HG02798 (cell line): ENCODE data around the gene NRAP.

Source experiments
- ATAC-seq: cut with Tn5 transposase; IDR thresholded peaks from one replicate; pipeline ENCODE4 v1.9.1; 2021; ENCODE audit warnings: mild to moderate bottlenecking; ENCODE audit not compliant: unreplicated experiment, poor library complexity

The NRAP gene

DNA sequence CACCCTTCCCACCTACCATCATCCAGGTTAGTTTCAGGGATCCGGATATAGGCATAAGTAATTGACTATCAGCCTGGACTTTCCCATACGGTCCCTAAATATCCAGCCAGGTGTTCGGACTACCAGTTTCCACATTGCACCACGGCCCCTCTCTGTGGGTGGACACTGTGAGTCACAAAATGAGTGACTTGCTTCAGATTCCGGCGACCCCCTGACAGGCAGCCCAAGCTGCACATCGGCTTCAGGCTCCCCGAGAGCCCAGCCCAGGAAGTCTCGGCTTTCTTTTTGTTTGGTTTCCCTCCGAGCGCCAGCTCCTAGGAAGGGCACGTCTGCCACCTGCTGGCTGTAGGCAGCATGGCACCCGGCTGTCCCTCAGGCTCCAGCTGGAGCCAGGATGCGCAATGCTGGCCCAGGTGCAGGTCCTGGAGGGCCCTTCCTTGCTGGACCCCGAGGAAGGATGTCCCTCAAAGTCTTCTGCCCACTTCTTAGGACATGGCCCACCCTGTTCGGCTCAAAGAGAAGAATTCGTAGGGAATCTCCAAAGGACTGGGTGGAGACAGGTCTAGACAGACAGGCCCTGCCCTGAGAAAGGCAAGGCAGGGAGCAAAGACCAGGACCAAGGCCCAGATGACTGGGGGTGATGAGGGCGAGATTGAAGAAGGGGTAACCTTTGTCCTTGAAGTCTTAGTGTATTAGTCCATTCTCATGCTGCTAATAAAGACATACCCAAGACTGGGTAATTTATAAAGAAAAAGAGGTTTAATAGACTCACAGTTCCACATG is 100.3 kb downstream of the NRAP start:
- peak; percentile 96 for ATAC-seq

DNA sequence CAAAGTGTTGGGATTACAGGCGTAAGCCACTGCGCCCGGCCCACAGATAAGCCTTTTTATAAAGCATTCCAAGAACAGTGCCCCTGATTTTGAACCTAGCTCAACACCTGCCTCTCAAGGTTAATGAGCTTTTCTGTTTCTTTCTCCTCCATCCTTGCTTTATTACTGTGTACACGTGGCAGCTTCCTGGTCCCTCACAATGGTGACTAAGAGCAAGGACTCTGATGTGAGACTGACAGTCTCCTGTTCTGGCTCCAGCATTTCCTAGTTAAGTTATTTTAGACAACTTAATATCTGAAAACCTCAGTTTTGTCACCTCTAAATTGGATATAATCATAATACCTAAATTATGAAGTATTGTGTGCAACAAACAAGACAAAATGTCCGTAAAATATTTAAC is 101.1 kb downstream of the NRAP start:
- ATAC-seq, result no peak

DNA sequence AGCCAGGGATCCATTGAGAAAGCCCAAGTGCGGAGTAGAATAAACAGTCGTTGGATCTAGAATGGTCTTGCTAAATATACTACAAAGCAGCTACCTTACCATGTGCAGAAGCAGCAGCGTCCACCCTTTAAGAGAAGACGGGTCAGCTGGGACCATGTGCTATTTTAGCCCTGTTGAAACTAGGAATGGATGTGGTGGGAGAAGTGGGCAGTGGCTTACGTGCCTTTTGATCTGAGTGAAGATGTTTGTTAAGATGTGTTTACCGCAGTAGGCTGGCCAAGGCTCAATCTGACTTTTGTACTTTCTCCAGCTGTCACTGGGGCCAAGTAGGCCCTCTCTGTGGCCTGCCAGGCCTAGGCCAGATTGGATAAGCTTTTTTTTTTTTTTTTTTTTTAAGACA is 101.8 kb downstream of the NRAP start:
- ATAC-seq, result no peak

DNA sequence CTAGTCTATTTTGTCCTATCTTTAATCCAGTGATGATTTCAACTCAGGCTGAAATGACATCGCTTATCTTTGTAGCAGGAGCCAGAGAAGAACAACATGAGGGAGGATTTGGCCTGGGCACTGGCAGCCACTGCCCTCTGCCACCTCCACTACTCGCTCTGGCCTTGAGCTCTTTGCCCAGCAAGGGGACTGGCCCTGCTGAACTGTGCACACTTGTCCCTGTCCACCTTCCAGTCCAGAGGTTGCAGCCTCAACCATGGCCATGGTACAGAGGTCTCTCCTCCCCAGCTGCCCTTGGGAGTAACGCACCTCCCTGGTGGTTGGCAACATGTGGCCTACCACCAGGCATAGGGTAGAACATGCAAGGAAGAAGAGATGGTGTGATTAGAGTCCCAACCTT is 102.6 kb downstream of the NRAP start:
- ATAC-seq, result no peak

DNA sequence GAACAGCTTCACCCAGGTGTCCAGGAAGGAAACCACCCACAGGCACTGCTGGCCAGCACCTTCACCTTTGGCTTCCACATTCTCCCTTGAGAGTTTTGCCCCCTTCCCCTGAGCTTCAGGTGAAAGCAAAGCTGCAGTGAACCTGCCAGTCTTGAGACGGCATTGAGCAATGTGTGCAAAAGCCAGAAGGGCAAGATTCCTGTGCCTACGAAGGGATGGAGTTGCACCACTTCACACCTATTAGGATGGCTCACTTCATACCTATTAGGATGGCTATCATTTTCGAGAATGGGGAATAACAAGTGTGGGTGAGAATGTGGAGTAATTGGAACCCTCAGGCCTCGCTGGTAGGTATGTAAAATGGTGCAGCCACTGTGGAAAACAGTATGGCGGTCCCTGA is 103.8 kb downstream of the NRAP start:
- no peak for ATAC-seq

DNA sequence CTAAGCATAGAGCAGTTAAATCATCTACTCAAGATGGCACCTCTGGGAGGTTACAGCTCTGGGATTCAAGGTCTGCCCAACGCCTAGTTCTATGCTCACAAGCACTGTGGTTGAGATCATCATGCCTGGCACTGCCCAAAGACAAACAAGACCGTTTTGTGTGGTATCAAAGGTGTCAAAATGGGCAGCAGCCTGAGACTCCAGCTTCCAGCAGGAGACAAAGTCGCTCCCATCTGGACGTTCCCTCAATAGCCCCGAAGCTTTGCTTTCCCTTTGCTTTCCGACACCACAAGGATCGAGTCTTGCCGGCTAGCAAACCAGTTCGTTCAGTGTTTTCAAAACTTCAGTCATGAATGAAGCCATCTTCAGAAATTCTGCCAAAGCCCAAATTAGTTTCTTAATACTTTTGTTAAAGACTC is 105.9 kb downstream of the NRAP start:
- ATAC-seq, result no peak

DNA sequence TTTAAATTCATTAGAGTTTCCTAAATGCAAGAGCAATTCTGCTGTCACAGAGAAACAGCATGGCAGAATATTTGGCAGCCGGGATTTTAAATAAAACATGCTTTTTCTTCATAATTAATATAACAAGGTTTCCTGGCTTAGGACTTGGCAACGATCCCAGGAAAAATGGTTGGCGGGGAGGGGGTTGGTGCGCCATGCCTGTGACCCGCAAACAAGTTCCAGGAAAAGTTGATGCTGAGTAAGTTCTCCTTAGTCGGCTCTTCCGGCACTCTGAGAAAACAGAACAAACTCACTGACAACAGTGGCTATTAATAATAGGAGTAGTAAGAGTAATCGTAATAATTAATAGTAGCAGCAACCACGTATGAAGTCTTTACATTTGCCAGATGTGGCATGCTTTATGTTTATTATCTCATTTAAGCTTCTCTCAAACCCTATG is 106.4 kb downstream of the NRAP start:
- ATAC-seq, result no peak

DNA sequence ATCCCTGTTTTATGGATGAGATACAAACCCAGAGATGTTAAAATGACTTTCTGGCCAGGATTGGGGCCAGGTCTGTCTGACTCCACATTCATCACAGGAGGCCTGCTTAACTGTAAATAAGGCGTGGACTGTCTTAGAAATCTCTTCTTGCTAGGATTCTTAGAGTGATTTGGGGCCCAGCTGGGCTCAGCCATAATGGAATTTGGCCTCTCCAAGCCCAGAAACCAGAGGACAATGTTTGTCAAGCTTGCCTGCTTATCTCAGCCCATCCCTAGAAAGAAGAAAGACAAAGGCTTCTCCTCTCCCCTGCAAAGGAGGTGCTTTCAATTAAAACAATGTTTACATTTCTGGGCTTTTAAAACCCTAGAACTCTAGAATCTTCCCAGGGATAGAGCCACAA is 108.1 kb downstream of the NRAP start:
- ATAC-seq, result no peak

DNA sequence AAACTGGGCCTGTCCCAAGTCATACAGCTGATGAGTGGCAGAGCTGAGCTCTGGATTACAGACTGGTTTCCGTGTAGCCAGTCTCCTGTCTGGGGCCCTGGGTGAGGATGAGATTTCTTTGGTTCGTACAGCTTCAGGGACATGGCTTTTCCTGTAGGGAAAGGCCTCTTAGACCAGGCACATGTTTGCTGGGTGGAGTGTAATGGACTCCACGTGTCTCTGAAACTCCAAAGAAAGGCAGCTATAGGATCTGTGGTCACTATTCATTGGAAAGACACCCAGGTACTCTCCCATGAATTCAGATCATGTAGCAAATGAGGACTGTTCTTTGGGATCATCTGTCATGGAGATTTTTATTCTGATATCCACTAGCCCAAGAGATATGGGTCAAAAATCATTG is 108.6 kb downstream of the NRAP start:
- no peak for ATAC-seq

DNA sequence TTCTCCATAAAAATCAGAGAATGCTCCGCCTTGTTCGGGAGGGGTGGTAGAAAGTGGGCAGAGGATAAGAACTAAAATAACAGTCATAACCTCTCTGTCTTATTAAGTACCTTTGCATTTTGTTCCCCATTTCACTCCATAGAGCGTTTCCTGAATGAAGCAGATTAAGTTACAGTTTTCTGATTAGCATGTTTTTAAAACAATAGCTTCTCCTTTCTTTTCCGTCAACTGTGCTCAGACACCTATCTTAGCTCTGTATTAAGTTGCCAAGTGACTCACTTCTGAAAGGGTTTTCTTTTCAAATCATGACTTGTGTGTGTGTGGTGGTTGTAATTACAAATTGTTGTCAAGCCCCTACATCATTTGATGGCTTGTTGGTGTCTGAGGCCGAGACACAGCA is 109.6 kb downstream of the NRAP start:
- no peak for ATAC-seq

DNA sequence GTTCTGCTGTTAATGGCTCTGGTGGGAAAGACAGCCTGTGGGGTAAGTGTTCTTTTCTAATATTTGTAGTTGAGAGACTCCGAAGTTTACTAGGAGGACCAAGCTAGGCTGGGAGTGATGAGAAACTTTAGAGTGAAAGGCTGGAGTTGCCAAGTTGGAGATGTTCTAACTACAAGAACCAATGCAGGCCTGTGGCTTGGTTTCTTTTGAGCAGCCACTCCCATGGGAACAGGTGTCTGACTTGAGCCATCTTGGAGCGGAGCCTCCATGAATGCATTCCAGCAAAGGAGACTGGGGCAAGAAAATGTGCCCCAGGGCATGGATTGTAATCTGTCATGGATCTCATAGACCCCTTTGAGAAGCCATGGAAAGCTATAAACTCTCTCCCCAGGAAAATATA is 110.7 kb downstream of the NRAP start:
- no peak for ATAC-seq

DNA sequence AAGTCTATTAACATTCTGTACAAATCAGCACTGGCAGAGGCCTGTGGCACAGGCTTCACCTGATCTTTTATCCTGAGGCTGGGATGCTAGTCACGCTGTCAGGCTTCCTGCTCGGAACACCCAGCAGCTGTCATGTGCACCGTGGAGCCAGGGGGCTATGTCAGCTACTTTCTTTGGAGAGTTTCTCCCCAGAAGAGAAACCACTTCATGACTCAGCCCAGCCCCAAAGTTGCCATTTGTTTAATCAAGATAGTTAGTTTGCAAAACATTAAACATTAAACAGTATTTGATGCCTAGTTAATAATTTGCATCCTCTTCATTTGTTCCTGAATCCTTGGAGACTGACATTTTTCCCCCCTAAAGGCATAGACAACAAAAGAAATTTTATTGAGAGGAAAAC is 111.1 kb downstream of the NRAP start, which contains the start of gene HABP2:
Gene HABP2, plus strand, starts transcription at position 353 of the 400 bp plus-strand sequence. CDS start 69 bp downstream, outside the sequence.
- ATAC-seq, result no peak

DNA sequence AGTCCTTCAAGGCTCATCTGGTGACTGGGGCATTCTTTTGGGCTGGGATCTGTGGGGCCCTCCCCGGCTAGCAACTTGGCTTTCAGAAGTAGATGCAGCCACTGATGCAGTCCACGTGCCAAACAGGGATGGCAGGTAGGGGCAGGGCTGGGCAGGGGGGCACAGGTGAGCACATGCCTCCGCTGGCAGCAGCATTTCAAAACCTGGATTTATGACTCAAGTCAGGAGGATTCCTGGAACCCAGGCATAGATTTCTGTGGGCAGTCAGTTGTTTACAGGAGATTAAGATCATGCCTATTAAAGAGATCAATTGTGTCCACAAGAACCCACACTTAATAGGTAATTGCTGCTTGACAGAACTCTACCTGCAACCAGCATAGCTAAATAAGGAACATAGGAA is 111.8 kb downstream of the NRAP start:
- no peak for ATAC-seq

DNA sequence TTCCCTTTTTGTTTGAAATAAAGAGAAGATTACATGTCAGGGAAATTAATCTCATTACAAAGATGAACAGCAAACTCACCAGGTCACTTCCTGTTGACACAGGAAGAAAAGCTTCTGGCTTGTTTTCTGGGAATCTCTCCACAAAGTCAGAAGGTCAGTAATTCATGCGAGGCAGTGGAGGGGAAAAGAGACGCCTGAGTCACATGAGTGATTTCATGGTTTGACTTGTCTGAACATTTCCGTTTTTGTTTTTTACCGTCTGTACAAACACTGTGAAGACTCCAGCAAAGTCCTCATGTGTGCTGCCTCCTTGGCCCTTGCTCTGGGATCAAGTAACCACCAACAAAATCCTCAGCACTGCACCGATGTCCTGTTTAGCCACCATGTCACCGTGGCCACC is 113.5 kb downstream of the NRAP start:
- ATAC-seq, result no peak

DNA sequence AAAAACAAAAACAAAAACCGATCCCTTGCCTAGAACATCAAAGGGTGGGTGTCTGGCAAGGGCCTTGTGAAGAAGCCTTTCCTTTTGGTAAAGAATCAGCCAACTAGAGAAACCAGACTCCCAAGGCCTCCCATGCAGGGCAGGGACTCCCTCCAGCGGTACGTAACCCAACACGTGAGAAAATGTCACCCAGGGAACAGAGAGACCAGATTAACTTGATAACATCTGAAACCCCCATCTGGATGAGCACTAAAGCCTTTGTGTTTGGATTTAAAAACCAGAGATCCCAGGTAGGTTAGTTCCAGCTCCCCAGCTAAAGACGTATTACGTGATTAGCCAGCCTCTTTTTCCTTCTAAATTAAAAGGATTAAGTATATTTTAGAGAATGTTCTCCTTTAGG is 114.0 kb downstream of the NRAP start:
- ATAC-seq, result no peak

DNA sequence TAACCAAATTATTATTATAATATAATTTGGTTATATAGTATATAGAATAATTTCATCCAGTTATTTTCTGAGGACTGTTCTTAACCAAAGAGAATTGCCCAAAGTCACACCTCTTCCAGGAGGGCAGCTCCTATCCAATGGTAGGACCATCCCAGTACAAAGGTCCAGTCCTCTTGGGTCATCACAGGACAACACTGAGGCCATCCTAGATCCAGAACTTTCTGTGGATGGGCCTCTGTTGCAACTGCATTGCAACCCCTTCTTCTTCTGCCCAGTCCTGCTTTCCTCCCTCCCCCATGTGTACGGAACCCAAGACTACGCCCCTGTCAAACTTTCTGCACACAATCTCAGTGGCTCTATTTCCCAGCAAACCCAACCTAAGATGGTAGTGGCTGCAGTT is 116.4 kb downstream of the NRAP start:
- ATAC-seq, result no peak

DNA sequence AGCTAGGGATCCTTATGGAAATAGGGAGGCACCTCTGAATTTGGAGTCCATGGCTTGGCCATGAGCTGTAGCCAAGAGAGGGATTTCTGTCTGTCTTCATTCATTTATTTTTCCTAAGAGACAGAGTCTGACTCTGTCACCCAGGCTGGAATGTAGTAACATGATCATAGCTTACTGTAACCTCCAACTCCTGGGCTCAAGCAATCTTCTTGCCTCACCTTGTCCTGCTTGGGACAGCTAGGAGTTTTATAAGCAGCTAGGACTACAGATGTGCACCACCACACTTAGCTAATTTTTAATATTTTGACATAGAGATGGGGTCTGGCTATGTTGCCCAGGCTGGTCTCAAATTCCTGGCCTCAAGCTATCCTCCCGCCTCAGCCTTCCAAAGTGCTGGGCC is 119.4 kb downstream of the NRAP start:
- ATAC-seq, result no peak

DNA sequence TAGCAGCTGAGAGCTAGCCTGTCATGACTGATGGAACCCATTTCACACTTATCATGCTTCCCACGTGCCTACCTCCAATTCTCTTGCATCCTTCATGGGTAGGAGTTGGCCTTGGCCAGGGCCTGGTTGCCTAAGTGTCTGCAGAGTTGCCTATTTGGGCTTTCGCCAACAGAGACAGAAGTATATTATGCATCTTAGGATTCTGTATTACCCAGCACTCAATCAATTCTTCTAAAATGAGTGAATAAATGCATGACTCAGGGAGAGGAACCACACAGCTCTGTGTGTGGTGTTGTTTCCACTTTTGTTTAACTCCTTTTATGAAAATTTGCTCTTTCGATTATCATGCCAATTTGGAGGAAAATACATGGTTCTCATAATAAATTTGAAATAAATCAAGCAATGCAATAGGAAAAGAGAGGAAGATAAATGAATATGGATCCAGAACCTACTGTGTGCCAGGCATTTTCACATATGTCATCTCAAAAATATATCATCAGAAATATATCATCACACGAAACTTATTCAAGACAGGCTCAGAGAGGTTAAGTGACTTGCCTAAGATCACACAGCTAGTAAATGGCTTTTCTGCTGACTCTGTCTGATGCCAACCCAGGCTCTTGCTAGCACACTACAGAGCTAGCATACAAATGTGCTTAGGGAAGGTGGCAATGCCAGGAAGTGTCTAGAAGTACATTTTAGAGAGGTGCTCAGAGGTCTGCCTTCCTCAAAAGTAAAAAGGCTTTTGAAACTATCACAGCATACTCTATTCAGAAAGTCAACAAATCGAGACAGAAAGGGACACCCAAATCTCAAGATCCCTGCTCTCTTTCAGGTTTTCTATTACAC is 120.5 kb downstream of the NRAP start:
- no peak for ATAC-seq

DNA sequence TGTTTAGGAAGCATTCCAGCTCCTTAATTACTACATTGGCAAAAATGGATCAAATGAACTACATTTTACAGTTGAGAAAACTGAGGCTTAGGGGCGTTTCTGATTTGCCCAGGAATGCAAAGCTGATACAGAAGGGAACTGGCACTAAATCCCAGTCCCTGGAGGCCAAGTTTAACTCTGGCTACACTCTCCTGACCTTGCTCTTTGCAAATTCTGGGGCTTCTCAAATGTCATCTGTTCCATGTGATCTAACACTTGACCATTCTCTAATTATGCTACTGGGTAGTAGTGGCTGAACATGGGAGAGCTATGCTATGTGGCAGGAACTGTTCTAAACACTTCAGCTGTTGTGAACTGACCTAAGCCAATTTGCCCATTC is 122.3 kb downstream of the NRAP start:
- no peak for ATAC-seq

DNA sequence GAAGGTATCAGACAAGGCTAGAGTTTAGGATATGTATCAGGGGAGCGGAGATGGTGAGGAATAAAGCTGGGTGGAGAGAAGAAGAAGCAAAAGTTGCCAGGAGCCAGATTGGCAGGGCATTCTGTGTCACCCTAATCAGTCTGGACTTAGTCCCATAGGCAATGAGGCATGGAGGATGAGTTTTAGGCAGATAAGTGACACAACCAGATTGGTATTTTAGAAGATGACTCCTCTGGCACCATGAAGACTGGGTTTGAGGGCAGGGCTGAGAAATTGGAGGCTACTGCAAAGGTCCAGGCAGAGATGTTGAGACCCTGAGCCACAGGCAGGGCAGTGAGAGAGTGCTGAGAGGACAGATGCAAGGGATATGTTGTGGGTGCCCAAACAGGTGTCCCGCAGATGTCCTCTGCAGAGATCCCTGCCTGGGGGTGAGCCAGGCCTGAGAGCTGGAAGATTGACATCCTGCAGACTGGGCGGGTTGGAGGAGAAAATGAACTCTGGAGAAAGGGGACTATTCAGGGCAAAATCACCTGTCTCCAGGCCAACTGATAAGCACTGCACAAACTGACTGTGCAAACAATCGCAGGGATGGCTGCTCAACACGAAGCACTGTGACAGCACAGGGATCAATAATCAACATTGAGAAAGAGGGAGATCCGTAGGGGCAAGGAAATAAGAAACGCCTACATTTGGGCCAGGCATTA is 122.8 kb downstream of the NRAP start:
- ATAC-seq, result no peak

DNA sequence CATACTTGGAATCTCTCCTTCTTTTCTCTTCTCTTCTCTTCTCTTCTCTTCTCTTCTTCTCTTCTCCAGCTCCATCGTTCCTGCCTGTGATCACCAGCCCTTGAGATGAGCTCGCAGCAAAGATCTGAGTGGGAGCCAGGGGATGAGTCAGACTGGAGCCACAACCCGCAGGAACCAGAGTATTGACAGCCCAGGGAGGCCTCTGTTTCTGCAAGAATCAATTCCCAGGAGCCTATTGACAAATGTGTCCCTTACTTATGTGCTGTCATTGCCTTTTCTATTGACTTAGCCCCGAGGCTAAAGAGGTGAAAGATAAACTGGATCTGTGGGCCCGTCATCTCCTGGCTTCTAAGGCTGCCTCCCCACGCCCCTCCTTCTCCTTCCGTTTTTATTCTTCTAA is 124.1 kb downstream of the NRAP start:
- ATAC-seq, result no peak
